Ovary (tissue), 3 donors: ENCODE measurements around the gene BCAS4.

Source experiments
- EP300 ChIP-seq: sonication (generic); formaldehyde crosslinking; IDR thresholded peaks from one replicate; pipeline ENCODE4 v1.6.1; 2017; ENCODE audit warnings: antibody characterized with exemption
- POLR2A ChIP-seq: fragments of 450-650 bp; IDR thresholded peaks from one replicate; pipeline ENCODE4 v1.6.1; 2017; ENCODE audit warnings: antibody characterized with exemption, mild to moderate bottlenecking, moderate library complexity
- TF ChIP-seq, protein P1 (sequence below), 3 donors: fragments of 450-650 bp in 2 of 3; fragments of 200-600 bp in 1 of 3; IDR thresholded peaks; one replicate each; pipeline versions ENCODE4 v1.5.1 to v1.8.0; 2016 to 2022; ENCODE audit warnings: antibody characterized with exemption in 3 of 3, mild to moderate bottlenecking in 1 of 3
- donor health status: DM: no; HTN: no; CAD: no.

DNA sequence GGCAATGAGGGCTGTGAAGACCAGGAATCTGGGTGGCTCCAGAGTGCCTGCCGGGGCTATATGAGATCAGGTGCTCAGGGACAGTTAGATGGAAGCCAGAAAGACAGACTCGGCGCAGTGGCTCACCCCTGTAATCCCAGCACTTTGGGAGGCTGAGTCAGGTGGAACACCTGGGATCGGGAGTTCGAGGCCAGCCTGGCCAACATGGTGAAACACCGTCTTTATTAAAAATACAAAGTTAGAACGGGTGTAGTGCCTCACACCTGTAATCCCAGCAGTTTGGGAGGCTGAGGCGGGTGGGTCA lies 43.4 kb downstream of the BCAS4 start:
- TF ChIP-seq, protein P1, sequence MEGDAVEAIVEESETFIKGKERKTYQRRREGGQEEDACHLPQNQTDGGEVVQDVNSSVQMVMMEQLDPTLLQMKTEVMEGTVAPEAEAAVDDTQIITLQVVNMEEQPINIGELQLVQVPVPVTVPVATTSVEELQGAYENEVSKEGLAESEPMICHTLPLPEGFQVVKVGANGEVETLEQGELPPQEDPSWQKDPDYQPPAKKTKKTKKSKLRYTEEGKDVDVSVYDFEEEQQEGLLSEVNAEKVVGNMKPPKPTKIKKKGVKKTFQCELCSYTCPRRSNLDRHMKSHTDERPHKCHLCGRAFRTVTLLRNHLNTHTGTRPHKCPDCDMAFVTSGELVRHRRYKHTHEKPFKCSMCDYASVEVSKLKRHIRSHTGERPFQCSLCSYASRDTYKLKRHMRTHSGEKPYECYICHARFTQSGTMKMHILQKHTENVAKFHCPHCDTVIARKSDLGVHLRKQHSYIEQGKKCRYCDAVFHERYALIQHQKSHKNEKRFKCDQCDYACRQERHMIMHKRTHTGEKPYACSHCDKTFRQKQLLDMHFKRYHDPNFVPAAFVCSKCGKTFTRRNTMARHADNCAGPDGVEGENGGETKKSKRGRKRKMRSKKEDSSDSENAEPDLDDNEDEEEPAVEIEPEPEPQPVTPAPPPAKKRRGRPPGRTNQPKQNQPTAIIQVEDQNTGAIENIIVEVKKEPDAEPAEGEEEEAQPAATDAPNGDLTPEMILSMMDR (IDR thresholded peaks at IDR 0.05) = no peak
- TF ChIP-seq POLR2A = no peak
- no peak for TF ChIP-seq EP300
